AG09319 (cell line): ENCODE results near the gene TARBP2.

Experiments
- DNase-seq: peaks from one replicate; pipeline ENCODE4 v3.0.0-alpha.2; 2010; ENCODE audit warnings: low read depth; ENCODE audit errors: extremely low read depth
- TF ChIP-seq, protein P1 (sequence below): IDR thresholded peaks from 2 replicates; pipeline ENCODE4 v1.5.1; 2011; ENCODE audit warnings: low read depth, mild to moderate bottlenecking, inconsistent platforms, low read length, moderate library complexity

TARBP2 gene

GRCh38 chr12:53476769-53477209 is 24.3 kb upstream of the TARBP2 start:
- TF ChIP-seq, protein P1, sequence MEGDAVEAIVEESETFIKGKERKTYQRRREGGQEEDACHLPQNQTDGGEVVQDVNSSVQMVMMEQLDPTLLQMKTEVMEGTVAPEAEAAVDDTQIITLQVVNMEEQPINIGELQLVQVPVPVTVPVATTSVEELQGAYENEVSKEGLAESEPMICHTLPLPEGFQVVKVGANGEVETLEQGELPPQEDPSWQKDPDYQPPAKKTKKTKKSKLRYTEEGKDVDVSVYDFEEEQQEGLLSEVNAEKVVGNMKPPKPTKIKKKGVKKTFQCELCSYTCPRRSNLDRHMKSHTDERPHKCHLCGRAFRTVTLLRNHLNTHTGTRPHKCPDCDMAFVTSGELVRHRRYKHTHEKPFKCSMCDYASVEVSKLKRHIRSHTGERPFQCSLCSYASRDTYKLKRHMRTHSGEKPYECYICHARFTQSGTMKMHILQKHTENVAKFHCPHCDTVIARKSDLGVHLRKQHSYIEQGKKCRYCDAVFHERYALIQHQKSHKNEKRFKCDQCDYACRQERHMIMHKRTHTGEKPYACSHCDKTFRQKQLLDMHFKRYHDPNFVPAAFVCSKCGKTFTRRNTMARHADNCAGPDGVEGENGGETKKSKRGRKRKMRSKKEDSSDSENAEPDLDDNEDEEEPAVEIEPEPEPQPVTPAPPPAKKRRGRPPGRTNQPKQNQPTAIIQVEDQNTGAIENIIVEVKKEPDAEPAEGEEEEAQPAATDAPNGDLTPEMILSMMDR: peak; percentile 29
- no peak for DNase-seq

DNA sequence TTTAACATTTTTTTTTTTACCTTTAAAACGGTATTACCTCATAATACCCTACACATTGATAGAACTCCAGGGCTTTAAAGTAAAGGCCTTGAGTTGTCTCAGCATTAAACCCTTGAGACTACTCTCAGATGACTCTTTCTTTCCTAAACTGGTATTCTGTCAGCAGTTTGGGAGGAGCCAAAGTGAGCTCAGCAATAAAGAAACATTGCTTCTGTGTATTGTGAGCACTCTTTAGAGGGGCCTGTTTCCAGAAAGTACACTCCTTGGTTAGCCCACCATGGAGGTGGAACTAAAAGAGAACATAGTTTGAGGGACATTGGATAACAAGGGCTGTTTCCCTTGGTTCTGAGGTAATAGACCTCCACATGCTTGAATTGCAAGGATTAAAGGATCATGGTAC is 22.2 kb upstream of the TARBP2 start:
- DNase-seq: no peak
- TF ChIP-seq, protein P1: no peak

- TF ChIP-seq, protein P1: no peak
These were observed 21.8 kb upstream of the TARBP2 start for GRCh38 chr12:53479331-53479730.

DNA sequence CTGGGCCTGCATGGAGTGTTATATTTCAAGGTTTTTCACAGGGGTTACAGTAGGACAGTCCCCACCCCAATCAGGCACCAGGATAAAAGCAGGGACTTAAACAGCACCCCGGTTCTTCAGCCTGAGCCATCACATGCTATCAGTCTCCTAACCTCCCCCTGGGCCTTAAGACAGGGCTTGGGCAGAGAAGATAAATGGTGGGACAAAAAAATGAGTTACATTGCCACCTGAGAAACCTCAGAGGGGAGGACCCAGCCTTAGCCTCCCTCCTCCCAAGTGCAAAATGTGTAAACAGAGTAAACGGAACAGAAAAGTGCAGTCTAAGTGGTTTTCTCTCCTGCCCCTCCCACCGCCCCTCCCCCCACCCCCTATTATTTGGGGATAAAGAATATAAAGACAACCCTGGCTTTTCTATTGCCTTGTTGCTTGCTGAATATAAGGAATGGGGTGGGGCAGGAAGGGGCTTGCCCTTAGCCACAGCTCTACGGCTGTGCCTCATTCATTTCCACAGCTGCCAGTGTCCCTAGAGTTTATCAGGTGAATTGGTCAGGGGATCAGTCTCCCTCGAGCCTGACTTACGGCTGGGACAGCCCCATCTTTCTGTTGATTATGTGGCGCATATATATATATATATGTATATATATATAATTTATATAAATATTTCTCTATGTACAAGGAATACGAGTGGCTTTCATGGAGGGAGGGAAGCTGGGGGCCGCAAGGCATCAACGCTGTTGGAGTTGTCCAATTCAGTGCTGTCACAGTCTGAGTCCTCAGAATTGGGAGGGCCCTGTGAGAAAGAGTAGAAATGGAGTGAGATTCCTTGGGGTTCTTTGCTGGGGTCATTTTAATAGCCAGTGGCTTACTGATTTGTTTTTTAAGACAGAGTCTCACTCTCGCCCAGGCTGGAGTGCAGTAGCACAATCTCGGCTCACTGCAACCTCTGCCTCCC is 20.3 kb upstream of the TARBP2 start:
- TF ChIP-seq, protein P1: no peak
- no peak for DNase-seq

More at GRCh38 chr12:53479331-53479730, 21.8 kb upstream of the TARBP2 start:
- DNase-seq: no peak

DNA sequence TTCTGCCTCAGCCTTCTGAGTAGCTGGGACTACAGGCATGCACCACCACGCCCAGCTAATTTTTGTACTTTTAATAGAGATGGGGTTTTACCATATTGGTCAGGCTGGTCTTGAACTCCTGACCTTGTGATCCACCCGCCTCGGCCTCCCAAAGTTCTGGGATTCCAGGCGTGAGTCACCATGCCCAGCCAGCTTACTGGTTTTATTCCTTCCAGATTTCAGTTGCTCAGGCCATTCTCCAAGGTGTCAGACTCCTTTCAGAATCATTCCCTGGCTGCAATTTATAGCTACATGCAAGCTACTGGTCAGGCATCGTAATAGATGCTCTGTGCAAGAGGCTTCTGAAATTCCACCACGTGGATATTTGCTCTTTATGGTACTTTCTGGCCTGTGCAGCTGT is 19.6 kb upstream of the TARBP2 start:
- peak; percentile 54 for DNase-seq

- DNase-seq: no peak
- TF ChIP-seq, protein P1: no peak; the same call in 1 of the 2 replicates
These were observed 19.0 kb upstream of the TARBP2 start for GRCh38 chr12:53481939-53482586.

GRCh38 chr12:53482626-53483168 is 18.4 kb upstream of the TARBP2 start:
- DNase-seq: no peak
- TF ChIP-seq, protein P1: no peak
